GM18526 (cell line): Measurements from ENCODE around the gene MMP20.
A peak's percentile ranks its signal among the peaks of the same experiment; 100 is the strongest.

Experiments used
- POLR2A ChIP-seq: IDR thresholded peaks from 3 replicates; pipeline ENCODE4 v1.6.1; 2011; ENCODE audit not compliant: insufficient read length; ENCODE audit errors: extremely low read depth

MMP20 gene

GRCh38 chr11:102555091-102555490 lies 70.0 kb downstream of the MMP20 start:
- TF ChIP-seq POLR2A: no peak

GRCh38 chr11:102553835-102554282 lies 71.3 kb downstream of the MMP20 start:
- no peak for TF ChIP-seq POLR2A

- no peak for TF ChIP-seq POLR2A
Observed at GRCh38 chr11:102552447-102553194, 72.5 kb downstream of the MMP20 start.

- TF ChIP-seq POLR2A: no peak
Observed at GRCh38 chr11:102552020-102552419, 73.1 kb downstream of the MMP20 start.

GRCh38 chr11:102551169-102551781 lies 73.9 kb downstream of the MMP20 start:
- TF ChIP-seq POLR2A: no peak

GRCh38 chr11:102546923-102547471 lies 78.1 kb downstream of the MMP20 start:
- no peak for TF ChIP-seq POLR2A

GRCh38 chr11:102546427-102546826 lies 78.7 kb downstream of the MMP20 start:
- no peak for TF ChIP-seq POLR2A

- TF ChIP-seq POLR2A: no peak
Observed at GRCh38 chr11:102545701-102546100, 79.4 kb downstream of the MMP20 start.

- TF ChIP-seq POLR2A: no peak
Observed at GRCh38 chr11:102544594-102544993, 80.5 kb downstream of the MMP20 start.

GRCh38 chr11:102539567-102539966 lies 85.6 kb downstream of the MMP20 start:
- no peak for TF ChIP-seq POLR2A

- no peak for TF ChIP-seq POLR2A
Observed at GRCh38 chr11:102538932-102539331, 86.2 kb downstream of the MMP20 start.

- no peak for TF ChIP-seq POLR2A
Observed at GRCh38 chr11:102534261-102534872, 90.8 kb downstream of the MMP20 start.

GRCh38 chr11:102530558-102530957 lies 94.6 kb downstream of the MMP20 start, which contains the start of gene MMP7:
MMP7 (minus strand) TSS chr11:102530747; CDS start chr11:102530700, 47 bp downstream.
- peak; percentile 43 for TF ChIP-seq POLR2A

GRCh38 chr11:102528618-102529017 lies 96.5 kb downstream of the MMP20 start:
- TF ChIP-seq POLR2A: no peak

GRCh38 chr11:102527684-102528083 lies 97.4 kb downstream of the MMP20 start:
- TF ChIP-seq POLR2A: no peak

- no peak for TF ChIP-seq POLR2A
Observed at GRCh38 chr11:102527041-102527440, 98.1 kb downstream of the MMP20 start.
